Measurements from ENCODE around the gene PPP1R13L. TPM values are rescaled to one million over a fixed set of nuclear protein-coding genes. Genes with fewer than 3 reads are reported as not detected.
A peak's percentile ranks its signal among the peaks of the same experiment; 100 is the strongest.

PPP1R13L gene
- total RNA-seq, 2 donors from 2014 or later = 17.9 to 26.4 TPM

DNA sequence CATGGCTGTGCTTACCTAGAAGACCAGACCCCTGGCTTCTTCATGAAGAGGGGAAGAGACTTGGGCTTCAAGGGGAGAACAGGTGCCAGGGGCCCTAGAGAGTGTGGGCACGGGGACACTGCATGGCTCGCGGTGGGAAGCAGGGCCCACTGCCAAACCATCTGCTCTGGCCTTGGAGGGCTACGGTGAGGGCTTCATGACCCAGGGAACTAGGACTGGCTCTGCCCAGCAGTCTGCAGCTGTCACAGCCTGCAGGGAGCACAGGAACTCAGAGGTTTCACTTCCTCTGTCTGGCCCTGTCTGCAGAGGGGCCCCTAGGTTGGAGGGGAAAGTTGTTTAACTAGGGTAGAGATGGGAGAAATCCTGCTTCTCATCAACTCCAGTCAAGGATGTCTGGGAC is 14.5 kb upstream of the PPP1R13L start:
- DNase-seq = peak; percentile 43
- H3K36me3 ChIP-seq (ENCODE audit: control insufficient read depth, insufficient read depth, low read length) = peaks cover 16% of the 10 kb centered on the region
- H3K9me3 ChIP-seq (ENCODE audit: control insufficient read depth, low read length) = no peaks in the 10 kb centered on the region
- peaks cover 11% of the 10 kb centered on the region for H3K4me1 Mint-ChIP-seq
- no peak overlapping the region for H3K4me3 Mint-ChIP-seq
- H3K27ac Mint-ChIP-seq = no peak overlapping the region
- no peaks in the 10 kb centered on the region for H3K27me3 Mint-ChIP-seq (ENCODE audit: insufficient read depth)
- no peak overlapping the region for H3K9ac ChIP-seq (ENCODE audit: extremely low read depth, low read length, poor library complexity, severe bottlenecking)
- no peak overlapping the region for H3K4me3 ChIP-seq (ENCODE audit: low read length)
- no peaks in the 10 kb centered on the region for H3K27me3 ChIP-seq (ENCODE audit: control insufficient read depth, insufficient read depth, low read length, poor library complexity, severe bottlenecking)
- TF ChIP-seq, protein P1, sequence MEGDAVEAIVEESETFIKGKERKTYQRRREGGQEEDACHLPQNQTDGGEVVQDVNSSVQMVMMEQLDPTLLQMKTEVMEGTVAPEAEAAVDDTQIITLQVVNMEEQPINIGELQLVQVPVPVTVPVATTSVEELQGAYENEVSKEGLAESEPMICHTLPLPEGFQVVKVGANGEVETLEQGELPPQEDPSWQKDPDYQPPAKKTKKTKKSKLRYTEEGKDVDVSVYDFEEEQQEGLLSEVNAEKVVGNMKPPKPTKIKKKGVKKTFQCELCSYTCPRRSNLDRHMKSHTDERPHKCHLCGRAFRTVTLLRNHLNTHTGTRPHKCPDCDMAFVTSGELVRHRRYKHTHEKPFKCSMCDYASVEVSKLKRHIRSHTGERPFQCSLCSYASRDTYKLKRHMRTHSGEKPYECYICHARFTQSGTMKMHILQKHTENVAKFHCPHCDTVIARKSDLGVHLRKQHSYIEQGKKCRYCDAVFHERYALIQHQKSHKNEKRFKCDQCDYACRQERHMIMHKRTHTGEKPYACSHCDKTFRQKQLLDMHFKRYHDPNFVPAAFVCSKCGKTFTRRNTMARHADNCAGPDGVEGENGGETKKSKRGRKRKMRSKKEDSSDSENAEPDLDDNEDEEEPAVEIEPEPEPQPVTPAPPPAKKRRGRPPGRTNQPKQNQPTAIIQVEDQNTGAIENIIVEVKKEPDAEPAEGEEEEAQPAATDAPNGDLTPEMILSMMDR (conservative IDR thresholded peaks at IDR 0.05) = no peak
- no peak overlapping the region for H3K27ac ChIP-seq (ENCODE audit: low read depth, low read length)
- no peaks in the 10 kb centered on the region for H3K9me3 Mint-ChIP-seq
- no peaks in the 10 kb centered on the region for H3K4me1 ChIP-seq (ENCODE audit: control insufficient read depth, insufficient read depth, low read length)
- peaks cover 41% of the 10 kb centered on the region for H3K36me3 Mint-ChIP-seq (ENCODE audit: low read depth)
- 88 to 94% methylated on average over 4 of the region's 4 CpGs for WGBS, 2 experiments (ENCODE audit: insufficient coverage in 1 of 2, insufficient read length in 1 of 2)

DNA sequence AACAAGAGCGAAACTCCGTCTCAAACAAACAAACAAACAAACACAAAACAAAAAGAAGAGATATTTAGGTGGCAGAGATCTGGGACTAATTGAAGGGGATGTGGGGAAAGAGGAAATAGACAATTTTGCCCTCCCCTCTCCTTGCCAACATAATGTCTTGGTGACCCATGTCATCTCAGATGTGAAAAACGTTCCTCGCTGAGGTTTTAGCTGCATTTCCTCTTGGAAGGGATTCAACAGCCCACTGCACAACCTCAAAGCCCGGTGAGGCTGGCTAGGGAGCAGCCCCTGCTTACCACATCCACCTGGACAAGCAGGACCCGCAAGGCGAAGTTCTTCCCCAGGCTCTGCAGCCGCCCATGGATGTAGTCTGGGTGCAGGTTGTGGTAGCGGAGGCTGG is 13.9 kb upstream of the PPP1R13L start:
- Histone ChIP-seq H3K36me3 (ENCODE audit: control insufficient read depth, insufficient read depth, low read length) (peaks cover 16% of the 10 kb centered on the region), H3K27me3 (ENCODE audit: control insufficient read depth, insufficient read depth, low read length, poor library complexity, severe bottlenecking) (no peaks in the 10 kb centered on the region), H3K27ac (ENCODE audit: low read depth, low read length) (no peak overlapping the region), H3K4me1 (ENCODE audit: control insufficient read depth, insufficient read depth, low read length) (no peaks in the 10 kb centered on the region), H3K4me3 (ENCODE audit: low read length) (no peak overlapping the region), H3K9ac (ENCODE audit: extremely low read depth, low read length, poor library complexity, severe bottlenecking) (no peak overlapping the region), H3K9me3 (ENCODE audit: control insufficient read depth, low read length) (no peaks in the 10 kb centered on the region)
- Mint-ChIP-seq H3K36me3 (ENCODE audit: low read depth) (peaks cover 47% of the 10 kb centered on the region), H3K4me1 (peaks cover 11% of the 10 kb centered on the region), H3K27ac (no peak overlapping the region), H3K27me3 (ENCODE audit: insufficient read depth) (no peaks in the 10 kb centered on the region), H3K9me3 (no peaks in the 10 kb centered on the region), H3K4me3 (no peak overlapping the region)
- no peak for DNase-seq
- 95 to 100% methylated on average over 2 to 7 of the region's 9 CpGs for WGBS, 2 experiments (ENCODE audit: insufficient coverage in 1 of 2, insufficient read length in 1 of 2)
- TF ChIP-seq, protein P1 (conservative IDR thresholded peaks at IDR 0.05) = no peak

DNA sequence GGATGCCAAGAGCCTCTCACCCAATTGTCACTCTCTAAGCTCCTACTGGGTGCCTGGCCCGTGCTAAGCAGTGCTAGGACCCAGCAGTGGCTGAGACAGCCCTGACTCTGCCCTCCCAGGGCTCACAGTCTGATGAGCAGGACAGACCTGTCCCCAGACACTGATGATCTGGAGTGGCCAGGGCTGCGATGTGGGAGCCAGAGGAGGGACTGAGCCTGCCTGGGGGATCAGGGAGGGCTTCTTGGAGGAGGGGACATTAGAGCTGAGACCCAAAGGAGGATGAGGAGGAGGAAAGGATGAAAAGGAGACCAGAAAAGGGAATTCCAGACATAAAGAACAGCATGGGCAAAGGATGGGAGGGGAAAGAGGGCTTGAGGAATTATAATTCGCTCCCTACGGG is 12.3 kb upstream of the PPP1R13L start:
- Mint-ChIP-seq H3K36me3 (ENCODE audit: low read depth) (peaks cover 58% of the 10 kb centered on the region), H3K27ac (no peak overlapping the region), H3K4me3 (no peak overlapping the region), H3K9me3 (no peaks in the 10 kb centered on the region), H3K4me1 (peaks cover 6% of the 10 kb centered on the region), H3K27me3 (ENCODE audit: insufficient read depth) (no peaks in the 10 kb centered on the region)
- Histone ChIP-seq H3K4me3 (ENCODE audit: low read length) (no peak overlapping the region), H3K4me1 (ENCODE audit: control insufficient read depth, insufficient read depth, low read length) (no peaks in the 10 kb centered on the region), H3K27ac (ENCODE audit: low read depth, low read length) (no peak overlapping the region), H3K36me3 (ENCODE audit: control insufficient read depth, insufficient read depth, low read length) (peaks cover 21% of the 10 kb centered on the region), H3K9me3 (ENCODE audit: control insufficient read depth, low read length) (no peaks in the 10 kb centered on the region), H3K9ac (ENCODE audit: extremely low read depth, low read length, poor library complexity, severe bottlenecking) (no peak overlapping the region), H3K27me3 (ENCODE audit: control insufficient read depth, insufficient read depth, low read length, poor library complexity, severe bottlenecking) (no peaks in the 10 kb centered on the region)
- 89 to 92% methylated on average over 3 to 4 of the region's 4 CpGs for WGBS, 2 experiments (ENCODE audit: insufficient coverage in 1 of 2, insufficient read length in 1 of 2)
- DNase-seq = peak; percentile 72
- TF ChIP-seq, protein P1 (conservative IDR thresholded peaks at IDR 0.05) = no peak
